Fibroblast of mammary gland (primary cell): Measurements from ENCODE around the gene CILP2.

Source experiments
- DNase-seq: peaks from one replicate; pipeline ENCODE4 v3.0.0-alpha.2; 2010; ENCODE audit warnings: low read depth
- H3K4me3 ChIP-seq: 2 replicates; pipeline ENCODE4 v1.5.1; 2011; ENCODE audit warnings: low read depth, mild to moderate bottlenecking, low read length, moderate library complexity; ENCODE audit not compliant: control insufficient read depth
- CTCF ChIP-seq: conservative IDR thresholded peaks from 2 replicates; pipeline ENCODE4 v1.5.1; 2011; ENCODE audit warnings: low read depth, low read length, inconsistent platforms; ENCODE audit not compliant: control insufficient read depth, insufficient read depth

The CILP2 gene

DNA sequence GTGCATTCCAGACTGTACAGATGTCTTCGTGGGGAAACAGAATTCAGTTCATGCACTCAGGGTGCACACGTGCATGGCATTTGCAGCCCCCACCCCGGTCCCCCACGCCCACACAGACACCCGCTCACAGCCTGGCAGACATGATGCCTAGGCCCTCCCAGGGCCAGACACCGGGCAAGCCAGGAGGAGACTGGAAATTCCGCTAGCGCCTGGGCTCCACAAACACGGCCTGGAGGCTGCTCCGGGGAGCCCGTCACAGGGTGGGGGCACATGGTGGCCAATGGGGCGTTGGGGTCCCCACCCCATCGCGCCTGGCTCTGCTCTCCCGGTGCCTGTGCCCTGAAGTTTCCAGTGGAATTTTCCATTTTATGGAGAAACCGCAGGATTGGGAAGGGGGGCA is 3.6 kb downstream of the CILP2 start:
- H3K4me3 ChIP-seq = no peak overlapping the region

DNA sequence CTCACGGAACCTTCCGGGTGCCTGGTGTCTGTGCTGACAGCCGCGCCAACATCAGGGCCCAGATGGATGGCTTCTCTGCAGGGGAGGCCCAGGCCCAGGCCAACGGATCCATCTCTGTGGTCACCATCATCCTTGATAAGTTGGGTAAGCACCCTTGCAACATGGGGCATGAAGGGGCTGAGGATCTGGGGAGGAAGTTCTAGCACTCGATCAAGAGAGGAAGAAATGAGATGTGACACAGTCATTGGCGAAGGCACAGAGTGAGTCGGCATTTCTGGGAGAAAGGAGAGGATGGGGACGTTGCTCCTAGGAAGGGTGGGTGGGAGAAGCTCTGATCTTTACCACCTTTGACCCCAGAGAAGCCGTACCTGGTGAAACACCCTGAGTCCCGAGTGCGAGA is 4.4 kb downstream of the CILP2 start:
- DNase-seq = no peak
- TF ChIP-seq CTCF = no peak
- no peak overlapping the region for H3K4me3 ChIP-seq

More for the DNA sequence above, 3.6 kb downstream of the CILP2 start:
- no peak for TF ChIP-seq CTCF
- no peak for DNase-seq

DNA sequence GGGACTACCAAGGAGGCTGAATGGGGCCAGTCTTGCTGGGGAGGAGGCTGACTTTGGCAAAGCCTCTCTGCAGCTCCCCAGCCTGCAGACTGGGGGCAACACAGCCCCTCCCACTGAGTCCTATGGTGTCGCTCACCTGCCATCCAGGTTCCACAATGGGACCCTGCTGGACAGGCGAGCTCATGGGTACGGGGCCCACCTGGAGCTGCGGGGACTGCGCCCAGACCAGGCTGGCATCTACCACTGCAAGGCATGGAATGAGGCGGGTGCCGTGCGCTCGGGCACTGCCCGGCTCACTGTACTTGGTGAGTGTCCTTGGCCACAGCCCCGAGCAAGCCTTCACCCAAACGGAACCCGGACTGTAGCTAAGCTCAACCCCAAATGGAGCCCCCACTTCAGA is 5.0 kb downstream of the CILP2 start:
- DNase-seq = no peak
- no peak for TF ChIP-seq CTCF
- no peak overlapping the region for H3K4me3 ChIP-seq

- H3K4me3 ChIP-seq = no peak overlapping the region
- DNase-seq = no peak
- TF ChIP-seq CTCF = no peak
These were observed 5.6 kb downstream of the CILP2 start for GRCh38 chr19:19543640-19544039.

DNA sequence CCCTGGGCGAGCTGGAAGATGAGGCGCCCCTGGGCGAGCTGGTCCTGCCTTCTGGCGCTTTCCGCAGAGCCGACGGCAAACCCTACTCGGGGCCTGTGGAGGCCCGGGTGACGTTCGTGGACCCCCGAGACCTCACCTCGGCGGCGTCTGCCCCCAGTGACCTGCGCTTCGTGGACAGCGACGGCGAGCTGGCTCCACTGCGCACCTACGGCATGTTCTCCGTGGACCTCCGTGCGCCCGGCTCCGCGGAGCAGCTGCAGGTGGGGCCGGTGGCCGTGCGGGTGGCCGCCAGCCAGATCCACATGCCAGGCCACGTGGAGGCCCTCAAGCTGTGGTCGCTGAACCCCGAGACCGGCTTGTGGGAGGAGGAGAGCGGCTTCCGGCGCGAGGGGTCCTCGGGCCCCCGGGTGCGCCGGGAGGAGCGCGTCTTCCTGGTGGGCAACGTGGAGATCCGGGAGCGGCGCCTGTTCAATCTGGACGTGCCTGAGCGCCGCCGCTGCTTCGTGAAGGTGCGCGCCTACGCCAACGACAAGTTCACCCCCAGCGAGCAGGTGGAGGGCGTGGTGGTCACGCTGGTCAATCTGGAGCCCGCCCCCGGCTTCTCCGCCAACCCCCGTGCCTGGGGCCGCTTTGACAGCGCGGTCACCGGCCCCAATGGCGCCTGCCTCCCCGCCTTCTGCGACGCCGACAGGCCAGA is 6.3 kb downstream of the CILP2 start:
- TF ChIP-seq CTCF = no peak
- H3K4me3 ChIP-seq = no peak overlapping the region
- DNase-seq = no peak

DNA sequence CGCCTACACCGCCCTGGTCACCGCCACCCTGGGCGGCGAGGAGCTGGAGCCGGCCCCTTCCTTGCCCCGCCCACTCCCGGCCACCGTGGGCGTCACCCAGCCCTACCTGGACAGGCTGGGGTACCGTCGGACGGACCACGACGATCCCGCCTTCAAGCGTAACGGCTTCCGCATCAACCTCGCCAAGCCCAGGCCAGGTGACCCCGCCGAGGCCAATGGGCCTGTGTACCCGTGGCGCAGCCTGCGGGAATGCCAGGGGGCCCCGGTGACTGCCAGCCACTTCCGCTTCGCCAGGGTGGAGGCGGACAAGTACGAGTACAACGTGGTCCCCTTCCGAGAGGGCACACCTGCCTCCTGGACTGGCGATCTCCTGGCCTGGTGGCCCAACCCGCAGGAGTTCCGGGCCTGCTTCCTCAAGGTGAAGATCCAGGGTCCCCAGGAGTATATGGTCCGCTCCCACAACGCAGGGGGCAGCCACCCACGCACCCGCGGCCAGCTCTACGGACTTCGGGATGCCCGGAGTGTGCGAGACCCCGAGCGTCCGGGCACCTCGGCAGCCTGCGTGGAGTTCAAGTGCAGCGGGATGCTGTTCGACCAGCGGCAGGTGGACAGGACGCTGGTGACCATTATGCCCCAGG is 7.0 kb downstream of the CILP2 start:
- no peak overlapping the region for H3K4me3 ChIP-seq
- no peak for DNase-seq
- no peak for TF ChIP-seq CTCF
